Hematopoietic multipotent progenitor cell treated with erythropoietin and hydrocortisone succinate and interleukin-3 and kit ligand, for 6 days (in vitro differentiated cells): ENCODE measurements around the gene TST.
A peak's percentile ranks its signal among the peaks of the same experiment; 100 is the strongest.

Experiments used
- DNase-seq: peaks from one replicate; pipeline ENCODE4 v3.0.0-alpha.2; 2015

Gene TST

DNA sequence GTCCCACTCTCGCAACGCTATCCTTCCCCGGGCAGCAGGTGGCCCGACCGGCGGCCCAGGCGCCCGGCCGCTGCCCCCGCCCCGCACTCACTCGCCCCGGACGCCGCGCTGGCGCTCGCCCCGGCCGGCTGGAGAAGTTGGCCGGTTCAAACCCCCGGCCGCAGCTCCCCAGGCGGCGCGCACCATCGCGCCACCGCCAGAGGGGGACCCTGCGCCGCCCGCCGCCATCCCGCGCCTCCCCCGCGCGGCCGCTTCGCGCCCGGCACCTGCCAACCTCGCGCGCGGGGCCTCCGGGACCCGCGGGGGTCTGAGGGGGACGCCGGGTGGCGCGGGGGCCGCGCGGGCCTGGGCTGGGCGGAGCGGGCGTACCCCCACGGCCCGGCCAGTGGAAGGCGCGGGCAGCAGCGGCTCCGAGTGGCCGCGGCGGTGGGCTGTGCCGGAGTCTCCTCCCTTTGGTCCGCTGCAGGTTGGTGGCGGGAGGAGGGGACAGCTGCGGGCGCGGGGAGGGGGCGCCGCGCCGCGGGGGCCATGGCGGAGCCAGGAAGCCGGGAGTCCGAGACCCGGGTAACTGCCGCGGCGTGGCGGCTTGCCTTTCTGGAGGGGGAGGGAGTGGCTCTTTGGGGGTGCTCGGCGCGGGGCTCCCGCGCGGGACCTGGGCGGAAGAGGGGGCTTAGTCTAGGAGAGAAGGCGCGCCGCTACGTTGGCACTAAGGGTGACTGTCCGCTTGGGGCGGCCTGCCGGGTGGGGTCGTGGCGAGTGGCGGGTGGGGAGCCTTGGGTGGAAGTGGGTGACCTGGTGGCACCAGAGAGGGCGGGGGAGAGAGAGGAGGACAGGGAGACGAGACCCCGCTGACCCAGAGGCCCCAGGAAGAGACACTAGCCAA is at the start of gene TST, which contains the start of gene MPST:
TSS of gene TST (minus strand) at position 139 of the 883 bp plus-strand sequence. CDS start 715 bp downstream, outside the sequence.
TSS of gene MPST (plus strand) at position 434 of the 883 bp plus-strand sequence. CDS start at position 529, 95 bp downstream.
- peak; percentile 84 for DNase-seq

DNA sequence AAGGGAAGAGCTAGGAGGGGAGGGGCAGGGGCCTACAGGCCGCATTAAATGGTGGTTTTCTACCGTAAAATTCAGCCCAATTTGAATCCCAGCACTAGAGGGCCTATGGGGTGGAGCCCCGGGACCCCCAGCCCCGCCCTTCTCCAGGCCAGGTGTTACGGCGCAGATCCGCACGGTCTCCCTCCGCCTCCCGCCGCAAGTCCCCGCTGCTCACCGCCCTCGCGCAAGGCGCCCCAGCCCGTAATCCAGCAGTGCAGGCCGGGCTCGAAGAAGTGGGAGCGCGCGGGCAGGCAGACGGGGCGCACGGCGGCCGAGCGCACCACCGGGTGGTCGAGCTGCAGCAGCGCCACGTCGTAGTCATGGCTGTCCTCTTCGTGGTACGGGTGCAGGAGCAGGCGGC is 49.6 kb upstream of the TST start:
- no peak for DNase-seq

DNA sequence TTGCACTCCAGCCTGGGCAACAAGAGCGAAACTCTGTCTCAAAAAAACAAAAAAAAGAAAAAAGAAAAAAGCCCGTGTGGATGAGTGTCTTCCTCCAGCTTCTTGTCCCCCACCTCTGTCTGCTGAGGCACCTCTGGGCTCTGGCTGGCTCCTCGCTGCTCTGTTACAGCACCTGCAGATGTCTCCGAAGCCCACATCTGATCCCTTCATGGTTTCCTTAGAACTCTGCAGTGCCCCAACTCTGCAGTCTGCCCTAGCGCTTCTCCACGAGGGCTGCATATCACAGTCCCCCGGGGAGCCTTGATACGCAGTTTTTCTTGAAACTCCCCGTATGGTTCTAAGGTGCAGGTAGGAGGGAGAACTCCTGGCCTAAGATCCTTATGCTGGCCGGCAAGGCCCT is 48.2 kb upstream of the TST start:
- DNase-seq: no peak

DNA sequence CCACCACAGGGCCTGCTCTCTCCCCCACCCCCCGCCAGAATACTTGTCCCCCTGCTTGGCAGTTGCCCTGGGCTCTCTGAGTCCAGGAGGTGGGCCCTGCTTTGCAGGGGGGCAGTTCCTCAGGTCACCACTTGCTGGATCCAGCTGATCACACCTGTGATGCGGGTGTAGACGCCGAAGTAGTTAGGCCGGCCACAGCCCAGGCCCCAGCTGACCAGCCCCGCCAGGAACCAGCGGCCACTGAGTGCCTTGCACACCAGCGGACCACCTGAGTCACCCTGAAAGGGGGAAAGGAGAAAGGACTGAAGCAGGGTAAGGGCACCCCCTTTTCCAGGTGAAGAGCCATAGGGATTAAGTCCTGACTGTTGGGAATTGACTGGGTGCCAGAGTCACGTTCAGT is 46.7 kb upstream of the TST start:
- DNase-seq: no peak

DNA sequence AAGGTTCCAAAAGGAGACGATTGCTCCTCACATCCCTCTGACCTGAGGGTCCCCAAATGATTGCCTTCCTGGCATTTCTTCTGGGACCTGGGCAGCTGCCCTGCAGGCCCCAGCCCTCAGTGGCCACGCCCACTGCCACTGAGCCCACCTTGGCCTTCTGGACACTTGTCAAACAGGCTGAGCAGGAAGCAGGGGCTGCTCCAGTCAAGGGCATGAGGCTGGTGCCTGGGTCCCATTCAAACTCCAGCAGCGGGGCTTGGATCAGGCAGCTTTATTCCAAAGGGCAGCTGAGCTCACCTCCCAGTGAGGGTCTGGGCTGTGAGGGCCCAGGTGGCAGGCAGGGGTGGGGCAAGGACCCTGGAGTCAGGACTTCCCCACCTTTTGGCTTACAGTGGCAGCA is 45.9 kb upstream of the TST start:
- DNase-seq: no peak

DNA sequence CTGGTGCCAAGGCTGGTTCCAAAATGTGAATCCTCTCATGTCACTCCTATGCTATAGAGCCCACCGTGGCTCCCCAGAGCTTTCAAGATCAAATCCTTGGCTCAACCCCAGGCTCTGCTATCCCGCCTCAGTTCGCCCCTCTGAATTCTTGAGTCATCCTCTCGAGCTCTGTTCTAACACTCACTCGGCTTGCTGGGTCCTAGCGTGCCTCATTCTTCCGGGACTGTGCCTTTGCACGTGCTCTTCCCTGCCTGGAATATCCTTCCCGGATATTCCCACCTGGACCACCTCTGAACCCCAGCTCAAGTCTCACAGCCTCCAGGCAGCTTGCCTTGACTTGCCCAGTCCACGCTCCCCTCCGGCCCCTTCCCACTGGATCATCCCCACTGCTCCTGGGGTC is 45.3 kb upstream of the TST start:
- DNase-seq: no peak

DNA sequence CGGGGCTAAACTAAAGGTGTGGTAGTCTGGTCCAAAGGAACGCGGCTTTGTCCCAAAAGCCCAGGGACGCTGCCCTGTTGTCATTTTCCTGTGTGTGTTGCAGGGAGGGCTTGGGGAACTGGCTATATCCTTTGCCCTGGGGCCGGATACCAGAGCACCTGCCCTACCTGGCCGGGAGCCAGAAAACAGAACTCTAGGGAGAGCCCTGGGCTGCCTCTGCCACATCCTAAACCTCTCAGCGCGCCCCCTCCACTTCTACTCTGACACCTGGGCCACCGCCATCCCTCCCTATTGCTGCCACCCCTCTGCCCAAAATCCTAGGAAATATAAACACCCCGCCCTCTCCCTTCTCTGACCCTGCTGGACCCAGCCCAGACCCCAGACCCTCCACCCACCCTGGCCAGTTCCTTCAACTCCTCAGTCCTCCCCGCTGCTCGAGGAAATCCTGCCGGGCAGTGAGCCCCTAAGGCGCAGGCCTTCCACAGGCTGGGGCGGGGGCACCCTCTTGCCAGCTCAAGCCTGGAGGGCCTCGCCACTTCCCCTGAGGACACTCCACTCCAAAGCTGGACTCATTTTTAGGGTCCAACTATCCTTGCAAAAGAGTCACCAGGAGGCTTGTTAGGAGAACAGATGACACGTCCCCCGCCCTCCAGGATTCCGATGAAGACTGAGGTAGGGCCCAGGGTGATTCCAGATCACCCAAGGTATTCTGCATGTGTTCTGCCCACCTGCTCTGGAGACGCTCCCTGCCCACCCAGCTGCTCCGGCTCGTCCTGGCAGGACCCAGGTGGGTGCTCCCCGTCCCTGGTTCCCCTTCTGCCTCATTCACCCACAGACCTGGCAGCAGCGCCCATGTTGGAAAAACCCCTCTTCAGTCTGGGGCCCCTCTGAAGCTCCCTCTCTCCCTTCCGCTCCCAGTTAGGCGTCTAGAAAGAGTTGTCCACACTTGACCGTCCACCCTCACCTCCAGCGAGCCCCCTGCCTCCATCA is 44.5 kb upstream of the TST start:
- no peak for DNase-seq

DNA sequence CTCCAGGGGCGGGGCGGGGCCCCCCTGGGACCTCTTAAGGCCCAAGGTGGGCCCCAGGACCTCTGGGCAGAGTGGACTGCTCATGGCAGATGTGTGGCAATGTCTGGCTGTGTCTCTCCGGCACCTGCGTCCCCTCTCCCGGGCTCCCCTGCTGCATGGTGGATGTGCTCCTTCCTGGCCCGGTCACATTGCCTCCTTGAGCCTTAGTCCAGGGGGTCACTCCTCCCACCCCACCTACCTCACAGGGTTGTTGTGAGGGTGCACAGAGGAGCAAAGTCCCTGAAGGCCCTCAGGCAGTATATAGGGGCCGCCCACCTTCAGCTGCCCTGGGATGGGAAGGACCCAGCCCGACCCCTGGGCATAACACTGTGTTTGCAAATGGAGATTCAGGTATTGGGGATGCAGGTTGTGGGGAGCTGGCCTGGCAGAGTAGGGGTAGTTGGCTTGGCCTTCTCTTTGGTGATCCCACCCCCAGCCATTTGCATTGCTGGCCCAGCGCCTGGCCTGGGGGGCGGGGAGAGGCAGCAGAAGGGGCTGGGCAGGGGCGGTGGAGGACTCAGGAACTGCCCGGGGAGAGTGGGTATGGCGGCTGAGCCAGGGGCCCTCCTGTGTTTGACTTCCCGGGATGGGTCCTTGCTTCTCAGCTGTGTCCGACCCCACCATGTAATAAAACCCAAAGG is 43.6 kb upstream of the TST start:
- no peak for DNase-seq

DNA sequence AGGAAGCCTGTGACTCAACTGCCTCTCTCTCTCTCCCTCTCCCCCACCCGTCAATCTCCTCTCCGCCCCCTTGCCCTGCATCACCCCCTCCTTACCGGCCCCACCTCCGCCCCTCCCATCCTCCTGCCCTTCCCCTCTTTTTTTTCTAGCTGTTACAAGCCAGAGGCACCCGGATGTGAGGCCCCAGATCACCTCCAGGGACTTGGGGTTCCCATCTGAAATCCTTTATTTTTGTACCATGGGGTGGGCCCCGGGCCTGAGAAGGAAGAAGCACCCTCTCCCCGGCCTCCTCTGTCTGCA is 43.1 kb upstream of the TST start:
- DNase-seq: no peak

DNA sequence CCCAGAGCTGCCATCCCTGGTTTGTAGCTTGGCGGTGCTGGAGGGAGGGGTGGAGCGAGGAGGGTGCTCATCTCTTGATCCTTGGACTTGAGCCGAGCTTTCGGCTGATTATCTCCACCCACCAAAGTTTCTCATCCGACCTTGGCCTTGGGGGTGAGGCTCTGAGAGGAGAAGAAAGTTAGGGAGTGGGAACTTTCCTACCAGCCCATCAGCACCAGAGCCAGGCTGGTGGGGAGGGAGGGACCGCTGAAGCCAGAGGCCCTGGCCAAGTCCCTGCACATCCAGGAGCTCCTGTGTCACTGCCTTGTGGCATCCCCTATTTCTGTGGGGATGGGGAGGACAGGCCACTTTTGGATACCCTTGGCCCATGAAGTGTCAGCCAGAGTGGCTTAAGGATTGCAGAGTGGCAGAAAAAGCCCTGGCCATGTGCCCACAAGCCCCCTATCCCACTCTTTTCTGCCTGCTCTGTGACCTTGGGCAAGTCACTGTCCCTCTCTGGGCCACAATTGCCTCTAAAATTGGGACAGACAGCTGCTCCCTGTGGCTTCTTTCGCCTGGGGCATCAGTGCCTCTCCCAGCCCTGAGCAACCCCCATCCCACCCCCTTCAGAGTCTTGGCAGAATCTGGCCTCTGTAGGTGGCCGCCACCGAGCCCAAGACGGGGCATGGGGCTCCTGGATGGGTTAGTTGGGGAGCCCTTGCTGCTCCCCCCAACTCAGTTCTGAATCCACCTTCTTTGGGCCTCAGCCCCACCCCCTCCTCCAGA is 42.5 kb upstream of the TST start:
- no peak for DNase-seq

DNA sequence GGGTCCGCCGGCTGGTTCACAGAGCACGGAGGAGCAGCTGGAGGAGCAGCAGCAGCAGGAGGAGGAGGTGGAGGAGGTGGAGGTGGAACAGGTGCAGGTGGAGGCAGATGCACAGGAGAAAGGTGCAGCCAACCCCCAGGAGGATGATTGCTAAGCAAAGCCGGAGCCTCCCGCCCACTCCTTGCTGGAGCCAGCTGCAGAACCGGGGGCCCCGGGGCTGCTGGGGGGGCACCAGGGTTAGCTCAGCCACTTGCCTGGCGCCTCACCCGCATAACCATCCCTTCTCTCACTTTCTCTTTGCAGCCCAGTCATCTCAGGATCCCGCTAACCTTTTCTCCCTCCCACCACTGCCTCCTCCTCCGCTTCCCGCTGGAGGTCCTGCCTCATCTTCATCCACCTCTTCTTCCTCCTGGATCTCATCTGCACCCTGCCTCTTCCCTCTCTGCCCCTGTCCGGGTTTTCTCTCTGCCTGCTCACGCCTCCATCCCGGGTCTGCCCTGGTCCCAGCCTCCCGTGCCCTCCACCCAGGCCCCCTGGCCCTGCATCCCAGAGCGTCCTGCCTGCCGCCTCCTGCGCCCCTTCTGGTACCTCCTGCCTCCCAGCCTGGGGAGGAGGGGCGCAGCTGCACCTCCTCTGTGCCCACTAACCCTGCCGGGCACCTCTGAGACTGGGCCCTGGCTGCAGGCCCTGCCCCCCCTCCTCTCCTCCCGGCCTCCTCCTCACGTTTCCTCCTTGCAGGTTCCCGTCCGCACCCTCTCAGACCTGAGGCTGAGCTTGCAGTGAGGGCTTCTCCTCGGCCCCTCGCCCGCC is 41.8 kb upstream of the TST start:
- no peak for DNase-seq

DNA sequence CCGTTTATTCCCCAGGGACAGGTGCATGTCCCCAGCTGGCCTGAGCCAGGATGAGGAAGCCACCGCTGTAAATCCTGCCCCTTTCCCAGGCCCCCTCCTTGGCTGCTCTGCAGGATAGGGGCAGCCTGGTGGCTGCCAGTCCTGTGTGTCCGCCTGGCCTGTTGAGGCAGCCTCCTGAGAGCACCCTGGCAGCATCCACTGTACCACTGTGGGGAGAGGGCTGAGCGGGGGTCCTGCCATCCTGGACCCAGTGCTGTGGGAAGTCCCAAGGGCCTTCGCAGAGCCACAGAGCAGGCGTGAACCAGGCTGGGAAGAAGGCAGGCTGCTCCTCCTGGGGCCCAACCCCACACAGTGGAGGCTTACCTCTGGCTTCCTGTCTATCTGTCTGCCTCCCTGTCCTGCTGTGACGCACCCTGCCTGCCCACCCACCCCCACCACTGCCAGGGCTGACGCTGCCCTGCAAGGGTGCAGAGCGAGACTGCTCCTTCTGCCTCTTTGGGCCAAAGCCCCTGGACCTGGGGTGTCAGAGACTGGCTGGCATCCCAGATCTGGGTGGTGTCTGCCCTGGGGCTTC is 40.7 kb upstream of the TST start:
- no peak for DNase-seq

DNA sequence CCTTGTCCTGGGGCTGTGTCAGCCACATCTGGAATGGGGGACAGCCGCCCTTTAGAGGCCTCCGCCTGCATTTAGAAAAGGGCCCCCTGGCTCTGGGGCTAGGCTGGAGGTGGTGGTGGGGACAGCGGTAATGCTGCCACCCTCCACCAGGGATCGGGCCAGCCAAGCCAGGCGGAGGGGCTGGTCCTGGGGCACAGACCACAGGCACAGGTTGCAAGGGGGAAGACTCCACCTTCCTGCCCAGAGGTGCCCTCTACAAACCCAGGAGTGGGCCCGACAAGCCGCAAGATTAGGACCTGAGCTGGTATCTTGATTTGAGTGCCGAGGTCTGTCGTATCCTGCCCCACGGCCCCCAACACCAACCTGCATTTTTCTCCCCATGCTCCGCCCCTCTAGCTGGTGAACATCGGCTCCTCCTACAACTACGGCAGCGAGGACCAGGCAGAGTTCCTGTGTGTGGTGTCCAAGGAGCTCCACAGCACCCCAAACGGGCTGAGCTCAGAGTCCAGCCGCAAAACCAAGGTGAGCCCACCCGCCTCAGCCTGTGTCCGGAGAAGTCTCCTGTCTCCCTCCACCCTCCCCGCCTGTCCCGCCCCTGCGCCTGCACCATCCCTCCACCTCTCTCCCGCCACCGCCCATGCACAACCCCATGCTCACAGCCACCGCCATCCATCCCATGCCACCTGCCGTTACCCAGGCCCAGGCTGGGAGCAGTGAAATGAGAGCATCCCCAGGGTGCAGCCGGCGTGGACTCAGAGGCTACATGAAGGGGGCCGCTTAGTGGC is 39.9 kb upstream of the TST start:
- no peak for DNase-seq

DNA sequence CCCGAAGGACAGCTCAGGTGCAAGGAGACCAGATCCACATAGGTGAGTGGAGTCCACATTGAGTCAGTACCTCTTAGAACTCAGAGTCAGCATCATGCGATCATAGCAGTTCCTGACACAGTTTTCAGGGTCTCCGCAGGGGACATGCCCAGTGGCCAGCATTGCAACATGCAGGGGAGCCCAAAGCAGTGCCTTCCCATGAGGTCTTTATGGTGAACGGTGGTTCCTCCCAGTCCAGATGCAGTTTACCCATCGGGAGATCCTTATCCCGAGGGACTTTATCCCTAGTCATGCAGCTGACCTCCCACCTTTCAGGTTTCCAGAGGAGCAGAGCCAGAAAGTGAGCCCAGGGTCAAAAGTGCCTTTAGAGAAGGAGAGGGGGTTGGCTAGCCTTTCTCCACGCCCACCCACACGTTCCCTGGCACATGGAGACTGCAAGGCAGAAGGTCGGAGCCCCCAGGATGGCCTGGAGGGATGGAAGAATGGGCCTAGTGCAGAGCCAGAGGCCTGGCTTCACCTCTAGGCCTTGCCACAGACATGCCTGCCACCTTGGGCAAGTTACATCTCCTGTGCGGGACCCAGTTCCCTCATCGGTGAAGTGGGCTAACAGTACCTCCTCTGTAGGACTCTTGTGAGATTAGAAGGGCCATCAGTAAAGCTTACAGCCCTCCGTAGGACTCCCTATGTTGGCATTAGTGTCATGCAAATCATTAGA is 38.7 kb upstream of the TST start:
- DNase-seq: no peak

DNA sequence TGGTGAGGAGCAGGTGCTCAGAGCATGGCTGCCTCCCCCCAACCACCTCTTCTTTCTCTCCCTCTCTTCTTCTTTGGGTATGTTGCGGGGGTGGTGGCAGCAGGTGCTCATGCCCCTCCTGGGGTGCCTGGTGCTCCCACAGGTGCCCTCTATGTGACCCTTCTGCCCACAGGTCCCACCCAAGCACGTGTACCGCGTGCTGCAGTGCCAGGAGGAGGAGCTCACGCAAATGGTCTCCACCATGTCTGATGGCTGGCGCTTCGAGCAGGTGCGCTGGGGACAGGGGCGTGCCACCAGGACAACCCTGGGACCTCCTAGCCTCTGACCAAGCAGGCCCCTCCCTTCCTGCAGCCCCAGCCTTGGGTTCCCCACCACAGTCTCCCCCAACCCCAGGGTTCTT is 38.0 kb upstream of the TST start:
- DNase-seq: no peak

DNA sequence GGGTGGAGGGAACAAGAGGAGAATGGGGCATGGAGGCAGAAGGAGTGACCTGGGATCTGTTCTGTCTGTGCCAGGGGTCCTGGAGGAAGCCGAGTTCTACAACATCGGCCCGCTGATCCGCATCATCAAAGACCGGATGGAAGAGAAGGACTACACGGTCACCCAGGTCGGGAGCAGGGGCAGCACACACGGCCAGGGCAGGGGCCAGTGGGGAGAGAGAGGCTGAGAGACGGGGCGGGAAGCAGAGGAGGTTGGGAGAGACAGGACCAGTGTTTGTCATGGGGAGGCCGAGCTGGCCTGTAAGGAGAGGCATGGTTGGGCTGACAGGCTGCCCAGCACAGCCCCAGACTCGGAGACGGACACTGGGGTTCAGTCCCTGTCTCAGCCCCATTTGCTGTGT is 37.0 kb upstream of the TST start:
- no peak for DNase-seq

DNA sequence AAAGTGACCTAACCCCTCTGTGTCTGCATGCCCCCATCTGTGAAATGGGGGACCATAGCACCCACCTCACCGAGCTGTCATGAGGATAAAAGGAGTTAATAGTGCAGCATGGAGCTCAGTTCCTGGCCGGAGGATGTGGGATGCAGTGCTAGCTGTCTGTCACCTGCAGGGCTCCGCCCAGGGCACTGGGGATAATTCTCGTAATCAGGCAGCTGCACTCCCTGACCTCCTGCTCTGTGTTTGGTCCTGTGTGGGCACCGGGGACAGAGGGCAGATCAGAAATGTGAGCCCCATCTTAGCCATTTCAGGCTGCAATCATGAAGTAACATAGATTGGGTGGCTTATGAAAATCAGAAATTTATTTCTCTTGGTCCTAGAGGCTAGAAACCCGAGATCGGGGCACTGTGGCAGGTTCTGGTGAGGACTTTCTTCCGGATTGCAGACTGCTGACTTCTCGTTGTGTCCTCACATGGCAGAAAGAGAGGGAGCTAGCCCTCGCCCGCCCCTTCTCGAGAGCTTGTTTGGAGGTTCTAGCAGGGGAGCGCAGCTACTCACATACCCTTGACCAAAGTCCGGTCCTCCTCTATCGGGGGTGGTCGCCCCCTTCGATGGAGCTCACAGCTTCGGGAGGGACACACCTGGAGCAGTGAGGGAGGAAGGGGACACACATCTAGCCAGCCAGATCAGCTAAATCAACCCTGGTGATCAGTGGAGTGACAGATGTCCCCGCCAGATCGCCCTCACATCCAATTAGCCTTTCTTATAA is 35.5 kb upstream of the TST start:
- DNase-seq: no peak

DNA sequence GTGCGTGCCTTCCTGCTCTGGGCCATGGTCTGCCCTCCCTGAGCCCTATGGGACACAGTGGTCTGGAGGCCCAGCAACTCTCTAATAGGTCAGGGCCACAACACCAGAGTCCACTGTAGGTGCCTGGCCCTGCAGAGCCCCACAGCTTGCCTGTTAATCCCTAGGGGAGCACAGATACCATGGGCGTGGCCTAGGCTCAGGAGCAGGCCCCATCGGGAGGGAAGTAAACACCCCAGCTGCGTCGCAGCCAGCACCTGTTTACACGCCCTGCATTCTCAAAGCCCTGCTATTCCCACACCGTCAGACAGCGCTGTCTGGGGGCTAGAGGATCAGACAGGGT is 34.8 kb upstream of the TST start:
- DNase-seq: no peak
